Middle frontal gyrus (tissue), 1 donor: Measurements from ENCODE around the gene PSD2.

ENCODE experiments used
- DNase-seq: peaks from one replicate; pipeline ENCODE4 v3.0.0-alpha.2; 2015; ENCODE audit warnings: low spot score; ENCODE audit errors: extremely low spot score

PSD2 gene

DNA sequence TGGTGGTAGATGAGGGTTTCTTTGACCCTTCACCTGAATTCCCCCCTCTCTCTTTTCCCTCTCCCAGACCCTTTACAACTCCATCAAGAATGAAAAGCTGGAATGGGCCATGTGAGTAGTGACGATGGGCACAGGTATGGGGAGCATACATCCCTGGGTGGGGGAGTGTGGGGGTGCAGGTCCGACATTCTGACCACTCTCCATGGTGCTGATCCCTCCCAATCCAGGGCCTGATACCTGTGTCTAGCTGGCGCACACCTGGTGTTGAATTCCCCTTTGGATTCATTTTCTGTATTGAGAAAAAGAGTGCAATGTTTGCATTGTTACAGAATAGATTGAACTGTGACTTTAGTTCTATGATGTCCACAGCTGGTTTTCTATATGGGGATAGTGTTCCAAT lies 40.0 kb downstream of the PSD2 start:
- DNase-seq, result no peak

DNA sequence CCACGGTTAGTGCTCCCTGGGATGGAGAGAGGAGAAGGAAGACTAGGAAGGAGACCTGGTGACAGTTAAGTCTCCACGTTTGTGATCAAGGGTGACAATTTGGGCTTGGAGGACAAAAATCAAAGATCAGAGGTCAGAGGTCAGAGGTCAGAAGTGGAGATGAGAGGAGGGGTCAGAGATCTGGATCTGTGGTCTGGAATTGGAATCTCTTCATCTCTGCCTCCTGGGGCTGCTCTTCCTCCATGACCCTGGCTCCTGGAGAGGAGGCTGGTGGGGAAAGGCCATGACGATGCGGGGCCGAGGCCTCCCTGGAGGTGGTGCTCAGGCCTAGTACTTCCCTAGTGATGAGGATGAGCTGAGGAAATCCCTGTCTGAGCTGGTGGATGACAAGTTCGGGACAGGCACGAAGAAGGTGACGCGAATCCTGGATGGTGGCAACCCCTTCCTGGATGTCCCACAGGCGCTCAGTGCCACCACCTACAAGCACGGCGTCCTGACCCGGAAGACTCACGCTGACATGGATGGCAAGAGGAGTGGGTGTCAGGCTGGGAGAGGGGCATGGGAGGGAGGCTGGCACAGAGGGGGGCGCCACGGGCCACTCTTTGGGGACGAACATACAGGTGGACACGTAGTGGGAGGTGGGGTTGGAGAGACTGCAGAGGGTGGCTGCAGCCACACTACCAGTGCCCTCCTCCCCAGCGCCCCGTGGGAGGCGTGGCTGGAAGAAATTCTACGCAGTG lies 41.0 kb downstream of the PSD2 start:
- DNase-seq, result no peak

DNA sequence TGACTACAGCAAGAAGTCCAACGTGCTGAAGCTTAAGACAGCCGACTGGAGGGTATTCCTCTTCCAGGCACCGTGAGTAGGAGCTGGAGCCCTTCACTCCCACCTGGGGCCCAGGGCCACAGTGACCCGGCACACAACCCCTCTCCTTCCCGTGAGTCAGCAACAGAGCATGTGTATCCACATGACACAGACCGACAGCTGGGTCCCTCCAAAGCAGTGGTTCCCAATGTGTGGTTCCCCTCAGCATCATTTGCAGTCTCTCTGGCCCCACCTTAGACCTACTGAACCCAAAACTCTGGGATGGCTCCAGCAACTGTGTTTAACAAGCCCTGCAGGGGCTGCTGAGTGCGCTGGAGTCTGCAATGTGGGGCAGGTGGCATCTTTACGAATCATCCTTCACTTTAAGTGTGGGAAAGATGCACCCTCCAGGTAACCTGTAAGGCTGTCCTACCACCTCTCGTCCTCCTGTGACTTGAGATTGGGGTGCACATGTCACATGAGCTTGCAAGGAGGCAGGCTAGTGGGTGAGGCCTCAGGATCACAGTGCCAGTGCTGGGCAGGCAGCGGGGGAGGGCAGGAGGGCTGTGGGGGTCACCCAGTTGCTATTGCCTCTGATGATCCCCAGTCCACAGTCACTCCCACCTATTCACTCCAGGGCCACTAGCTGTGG lies 42.2 kb downstream of the PSD2 start:
- DNase-seq, result no peak

DNA sequence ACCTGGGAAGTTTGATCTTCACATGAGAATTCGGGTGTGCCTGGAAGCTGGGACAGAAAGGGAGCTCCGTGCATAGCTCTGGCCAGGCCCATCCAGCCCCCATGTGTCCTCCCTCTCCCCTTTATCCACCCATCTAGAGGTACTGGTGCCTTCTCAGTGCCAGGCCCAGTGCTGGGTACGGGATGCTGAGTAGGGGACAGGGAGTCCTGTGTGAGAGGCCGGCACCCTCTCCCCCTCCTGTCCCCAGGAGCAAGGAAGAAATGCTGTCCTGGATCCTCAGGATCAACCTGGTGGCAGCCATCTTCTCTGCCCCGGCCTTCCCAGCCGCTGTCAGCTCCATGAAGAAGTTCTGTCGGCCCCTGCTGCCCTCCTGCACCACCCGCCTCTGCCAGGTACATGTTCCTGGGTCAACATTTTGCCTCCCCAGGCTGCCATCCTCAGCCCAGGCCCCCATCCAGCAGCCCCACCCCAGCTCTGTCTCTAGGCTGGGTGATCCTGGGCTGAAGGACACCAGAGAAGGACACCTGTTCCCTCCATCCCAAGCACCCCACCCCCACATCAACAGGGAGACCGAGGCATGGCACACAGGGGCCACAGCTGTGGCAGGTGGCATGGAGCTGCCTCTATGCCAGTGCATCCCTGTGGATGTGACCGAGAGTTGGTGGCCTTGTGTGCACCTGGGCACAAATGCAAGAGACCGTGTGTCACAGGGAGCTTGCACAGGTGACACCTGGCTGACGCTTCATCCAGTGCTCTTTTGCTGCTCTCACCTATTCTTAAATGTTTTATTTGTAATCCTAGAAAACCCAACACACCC lies 43.0 kb downstream of the PSD2 start:
- DNase-seq, result no peak

DNA sequence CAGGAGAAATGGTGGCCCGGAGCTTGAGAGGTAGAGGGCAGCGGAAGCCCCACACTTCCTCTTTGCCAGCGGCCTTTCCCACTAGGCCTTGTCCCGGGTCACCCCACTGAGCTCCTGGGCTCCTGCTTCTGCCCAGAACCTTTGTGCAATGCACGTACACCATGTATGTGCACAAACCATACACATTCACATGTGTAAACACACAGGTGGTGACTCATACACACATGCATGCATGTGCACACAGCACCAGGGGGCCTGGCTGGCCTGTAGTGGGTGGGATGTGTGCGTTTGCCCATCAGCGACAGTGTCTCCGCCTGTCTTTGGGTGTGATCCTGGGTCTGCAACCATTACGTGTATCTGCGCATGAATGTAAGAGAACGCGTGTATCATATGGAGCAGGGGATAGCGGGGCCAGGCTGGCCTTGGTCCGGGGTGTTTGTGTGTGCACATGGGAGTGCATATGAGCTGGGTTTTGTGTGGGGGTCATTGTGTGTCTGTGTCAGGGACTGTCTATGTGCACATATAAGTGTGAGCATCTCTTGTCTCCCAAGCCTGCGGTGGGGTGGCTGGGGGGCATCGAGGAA lies 43.7 kb downstream of the PSD2 start:
- DNase-seq, result no peak

DNA sequence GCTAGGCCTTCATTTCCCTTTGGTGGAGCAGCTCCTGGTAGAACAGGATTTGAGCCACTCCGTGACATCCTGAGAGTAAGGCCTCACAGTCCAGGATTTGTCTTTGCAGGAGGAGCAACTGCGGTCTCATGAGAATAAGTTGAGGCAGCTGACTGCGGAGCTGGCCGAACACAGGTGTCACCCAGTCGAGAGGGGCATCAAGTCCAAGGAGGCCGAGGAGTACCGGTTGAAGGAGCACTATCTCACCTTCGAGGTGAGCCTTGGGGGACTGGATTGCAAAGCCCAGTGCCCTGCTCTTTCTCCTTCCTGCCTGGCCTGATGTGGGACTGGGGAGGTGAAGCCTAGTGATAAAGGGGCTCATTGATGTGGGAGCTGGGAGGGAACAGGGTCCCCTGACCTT lies 44.3 kb downstream of the PSD2 start:
- no peak for DNase-seq

DNA sequence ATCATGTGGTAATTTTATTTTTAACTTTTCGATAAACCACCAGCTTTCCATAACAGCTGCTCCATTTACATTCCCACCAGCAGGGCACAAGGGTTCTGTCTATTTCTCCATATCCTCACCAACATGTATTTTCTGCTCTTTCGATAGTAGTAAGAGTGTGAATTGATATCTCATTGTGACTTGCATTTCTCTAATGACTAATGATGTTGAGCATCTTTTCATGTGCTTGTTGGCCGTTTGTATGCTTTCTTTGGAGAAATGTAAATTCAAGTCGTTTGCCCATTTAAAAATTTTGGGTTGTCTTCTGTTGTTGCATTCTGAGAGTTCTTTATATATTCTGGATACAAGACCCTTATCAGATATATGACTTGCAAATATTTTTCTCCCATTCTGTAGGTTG lies 45.9 kb downstream of the PSD2 start:
- no peak for DNase-seq

DNA sequence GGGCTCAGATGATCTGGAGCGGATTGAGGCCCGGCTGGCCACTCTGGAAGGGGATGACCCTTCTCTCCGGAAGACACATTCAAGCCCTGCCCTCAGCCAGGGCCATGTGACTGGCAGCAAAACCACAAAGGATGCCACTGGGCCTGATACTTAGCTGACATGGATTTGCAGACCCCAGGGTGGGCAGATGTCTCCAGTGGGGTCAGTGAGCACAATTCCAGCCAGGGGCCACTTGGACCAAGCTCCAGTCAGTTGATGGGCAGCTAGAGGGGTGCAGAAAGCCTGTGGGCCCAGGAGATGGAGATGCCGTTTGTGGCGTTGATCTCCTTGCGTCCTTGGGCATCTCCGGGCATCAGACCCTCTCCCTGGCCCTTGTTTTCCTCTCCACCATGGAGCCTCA lies 46.7 kb downstream of the PSD2 start:
- DNase-seq, result no peak

DNA sequence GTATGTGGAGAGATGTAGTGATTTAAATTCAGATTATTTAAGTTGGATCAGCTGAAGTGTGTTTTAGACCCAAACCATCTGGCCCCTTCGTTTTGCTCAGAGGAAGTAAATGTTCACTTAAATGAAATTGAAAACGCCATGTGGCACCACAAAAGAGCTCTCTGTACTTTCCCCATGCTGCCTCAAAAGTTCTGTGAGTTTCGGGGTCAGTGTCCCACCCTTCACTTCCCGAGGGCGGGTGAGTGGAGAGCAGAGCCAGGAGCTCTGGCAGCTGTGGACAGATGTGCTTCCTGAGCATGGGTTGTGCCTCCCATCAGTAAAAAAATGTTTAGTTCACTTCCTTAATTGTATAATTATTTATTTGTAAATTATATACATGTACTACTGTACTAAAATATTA lies 48.4 kb downstream of the PSD2 start:
- DNase-seq, result no peak

DNA sequence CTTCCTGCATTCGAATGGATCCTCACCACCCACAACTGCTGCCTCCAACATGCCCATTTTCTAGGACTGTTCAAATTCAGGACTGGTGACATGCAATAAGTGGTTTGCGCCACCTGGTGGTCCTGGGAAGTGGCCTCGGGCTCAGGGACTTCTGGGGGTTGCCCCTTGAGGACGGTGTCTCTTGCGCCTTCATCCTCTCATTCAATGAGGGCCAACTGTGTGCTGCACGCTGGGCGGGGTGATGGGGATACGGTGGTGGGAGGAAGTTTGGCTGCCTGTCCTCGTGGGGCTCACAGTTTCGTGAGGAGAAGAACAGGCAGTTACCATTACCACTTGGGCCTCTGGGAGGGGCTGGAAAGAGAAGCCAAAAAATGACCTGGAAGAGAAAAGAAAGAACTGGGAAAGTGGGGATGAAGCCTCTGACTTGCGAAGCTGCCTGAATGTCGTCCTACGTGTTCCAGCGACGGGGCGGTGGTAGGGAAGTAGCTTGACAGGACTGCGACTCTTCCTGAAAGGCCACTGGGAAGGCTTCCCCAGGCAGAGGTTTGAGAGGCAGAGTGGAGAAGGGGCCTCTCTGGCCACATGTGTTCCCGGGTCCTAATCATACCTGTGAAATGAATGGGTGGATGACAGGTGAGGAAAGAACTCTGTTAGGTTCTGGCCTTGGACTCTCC lies 49.0 kb downstream of the PSD2 start:
- DNase-seq, result peak; percentile 53

DNA sequence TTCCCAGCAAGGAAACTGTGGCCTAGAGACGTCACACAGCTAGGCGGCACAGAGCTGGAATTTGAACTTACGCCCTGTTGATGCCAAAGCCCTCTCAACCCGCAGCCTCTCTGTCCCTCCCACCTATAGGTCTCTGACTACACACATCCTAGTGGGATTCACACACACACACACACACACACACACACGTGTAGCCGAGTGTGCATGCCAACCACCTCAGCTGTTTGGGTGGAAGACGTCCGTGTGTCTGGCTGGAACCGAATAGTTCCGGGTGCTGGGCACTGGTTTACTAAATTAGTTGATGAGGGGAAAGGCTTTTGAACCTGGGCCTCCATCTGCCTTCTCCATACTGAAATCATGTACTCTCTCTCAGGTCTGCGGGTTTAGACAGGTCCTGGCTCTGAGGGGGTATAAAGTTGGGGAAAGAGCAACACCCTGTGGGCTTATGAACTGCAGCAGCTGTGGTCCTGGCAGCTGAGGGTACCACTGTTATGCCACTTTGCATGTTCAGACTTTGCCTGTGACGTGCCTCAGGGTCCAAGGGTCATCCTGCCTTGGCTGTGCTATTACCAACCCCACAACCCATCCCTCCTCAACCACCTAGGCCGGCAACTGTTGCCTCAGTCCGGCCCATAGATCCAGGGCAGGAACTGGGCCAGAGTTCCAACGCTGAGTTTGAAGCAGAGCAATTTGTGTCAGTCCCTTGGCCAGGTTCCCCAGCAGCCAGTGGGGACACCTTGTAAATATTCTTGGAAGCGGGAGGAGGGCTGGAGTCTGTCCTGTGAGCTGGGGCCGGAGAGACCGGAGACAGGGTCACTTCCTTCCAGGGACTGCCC lies 50.5 kb downstream of the PSD2 start:
- peak; percentile 25 for DNase-seq

DNA sequence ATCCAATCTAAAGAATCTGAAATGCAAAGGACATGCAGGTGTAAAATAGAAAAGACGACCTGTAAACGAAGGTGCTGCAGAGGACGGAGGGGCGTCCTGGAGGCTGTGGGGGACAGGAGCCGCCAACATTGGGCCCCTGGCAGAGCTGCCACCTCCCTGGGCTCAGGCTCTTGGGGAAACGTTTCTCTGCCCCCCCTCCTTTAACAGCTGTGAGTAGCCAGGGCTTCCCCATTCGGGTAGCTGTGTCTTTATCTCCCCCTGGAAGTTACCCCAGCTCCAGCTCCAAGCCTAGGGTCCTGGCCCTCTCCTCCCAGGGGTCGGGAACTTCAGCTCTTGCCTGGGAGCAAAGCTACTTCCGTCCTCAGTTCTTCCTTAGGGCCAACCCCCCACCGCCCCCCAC lies 51.5 kb downstream of the PSD2 start:
- DNase-seq, result no peak

DNA sequence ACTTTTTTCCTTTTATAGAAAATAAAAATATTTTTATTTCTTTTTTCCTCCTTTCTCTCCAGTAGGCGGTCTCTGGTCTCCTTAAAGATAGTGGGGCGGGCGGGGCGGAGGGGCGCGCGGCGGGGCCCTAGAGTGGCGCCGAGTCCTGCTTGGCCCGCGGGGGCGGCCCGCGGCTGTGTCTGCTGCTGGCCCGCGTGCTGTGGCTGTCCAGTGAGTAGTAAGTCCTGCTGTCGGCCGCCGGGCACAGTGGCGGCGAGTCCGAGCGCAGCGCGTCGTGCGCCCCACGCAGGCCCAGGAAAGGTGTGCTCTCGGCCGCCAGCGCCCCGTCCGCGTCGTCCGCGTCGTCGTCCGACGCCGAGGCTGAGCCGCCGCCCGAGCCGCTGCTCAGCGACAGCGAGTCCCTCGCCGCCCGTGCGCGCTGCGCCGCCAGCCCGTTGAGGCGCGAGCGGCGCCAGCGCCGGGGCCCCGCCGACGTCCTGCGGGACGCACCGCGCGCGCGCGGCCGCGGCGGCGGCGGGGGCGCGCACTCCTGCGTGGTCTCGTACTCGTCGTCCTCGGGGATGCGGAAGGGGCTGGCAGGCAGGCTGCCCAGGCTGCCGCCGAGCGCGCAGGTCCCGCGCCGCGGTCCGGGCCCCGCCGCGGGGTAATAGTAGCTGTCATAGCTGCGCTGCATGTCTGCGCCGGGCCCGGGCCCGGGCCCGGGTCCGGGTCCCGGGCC lies 52.3 kb downstream of the PSD2 start:
- DNase-seq, result peak; percentile 11

DNA sequence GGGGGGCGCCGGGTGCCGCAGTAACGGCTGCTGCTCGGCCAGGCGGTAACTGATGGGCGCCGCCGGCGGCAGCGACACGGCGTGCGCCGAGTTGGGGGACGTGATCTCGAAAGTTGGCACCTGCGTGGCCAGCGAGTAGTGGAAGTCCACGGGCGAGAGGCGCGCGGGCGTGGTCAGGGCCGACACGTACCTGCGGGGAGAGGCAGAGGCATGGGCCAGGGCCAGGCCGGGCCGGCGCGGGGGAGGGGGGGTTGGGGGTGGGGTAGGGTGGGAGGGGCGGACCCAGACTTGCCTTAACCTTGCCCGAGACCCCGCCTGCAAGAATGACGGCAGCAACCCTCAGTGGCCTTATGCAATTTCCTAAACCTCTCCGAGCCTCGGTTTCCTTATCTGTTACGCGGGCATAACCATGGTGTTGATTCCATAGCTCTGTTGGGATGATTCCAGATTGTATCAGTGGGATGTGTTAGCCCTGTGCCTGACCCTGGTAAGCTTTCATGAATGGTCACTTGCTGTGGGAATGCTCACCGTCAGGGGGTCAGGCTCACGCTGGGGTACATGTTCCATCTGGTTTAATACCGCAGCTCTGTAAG lies 53.0 kb downstream of the PSD2 start:
- DNase-seq, result no peak

DNA sequence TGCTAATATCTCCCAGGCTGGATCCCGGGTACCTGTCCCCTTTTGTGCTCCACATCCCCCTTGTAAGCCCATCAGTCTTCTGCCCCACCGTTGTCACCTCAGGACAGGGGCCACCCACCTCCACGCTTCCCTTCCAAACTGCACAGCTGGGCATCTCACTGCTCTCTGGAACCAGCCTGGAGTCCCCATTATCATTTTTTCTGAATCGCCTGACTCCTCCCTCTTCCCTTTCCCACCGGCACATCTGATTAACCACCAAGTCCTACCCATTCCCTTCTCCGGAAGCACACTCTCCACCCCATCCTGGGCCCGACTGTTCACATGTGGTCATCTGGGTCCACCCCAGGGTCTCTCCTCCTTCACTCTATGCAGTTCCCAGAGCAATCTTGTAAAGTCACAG lies 53.9 kb downstream of the PSD2 start:
- no peak for DNase-seq

DNA sequence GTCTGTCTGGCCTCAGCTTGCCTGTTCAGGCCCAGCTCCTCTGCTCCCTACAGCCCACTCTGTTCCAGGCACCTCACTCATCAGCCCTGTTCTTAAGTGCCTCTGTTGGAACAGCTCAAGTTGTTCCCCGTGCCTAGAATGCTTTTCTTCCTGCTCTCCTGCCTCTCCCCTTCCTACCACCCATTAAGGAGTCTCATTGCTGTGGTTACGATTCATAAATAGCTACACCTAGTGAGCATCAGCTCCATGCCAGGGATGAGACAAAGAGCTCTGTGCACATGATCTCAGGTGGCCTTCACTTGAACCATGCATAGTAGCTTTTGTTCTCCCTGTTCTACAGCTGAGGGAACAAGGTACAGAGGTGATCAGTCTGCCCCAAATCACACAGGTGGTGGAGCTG lies 54.3 kb downstream of the PSD2 start:
- DNase-seq, result no peak

DNA sequence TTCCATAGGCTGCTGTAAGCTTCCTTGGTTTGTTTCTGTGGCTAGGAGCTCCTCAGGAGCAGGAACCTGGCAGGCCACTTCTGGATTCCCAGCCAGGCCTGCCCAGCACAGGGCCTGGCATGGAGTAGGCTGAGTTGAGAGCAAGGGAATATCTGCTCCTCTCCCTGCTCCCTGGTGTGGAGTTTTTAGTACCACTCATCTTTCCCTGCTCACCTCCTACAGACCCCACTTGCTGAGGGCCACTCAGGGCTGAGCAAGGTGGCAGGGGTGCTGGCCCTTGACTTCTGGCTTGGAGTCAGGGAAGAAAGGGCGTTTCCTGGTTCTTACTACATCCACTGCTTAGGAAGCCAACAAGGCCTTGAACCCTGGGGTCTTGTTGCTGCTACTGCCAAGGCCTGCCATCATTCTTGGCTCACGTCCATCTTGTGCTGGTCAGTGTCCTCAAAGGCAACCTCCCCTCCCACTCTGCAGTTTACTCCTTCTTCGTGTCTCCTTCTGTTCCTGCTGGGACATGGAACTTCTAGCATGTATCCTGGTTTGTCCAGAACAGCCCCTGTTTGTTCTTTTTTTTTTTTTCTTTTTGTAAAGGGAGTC lies 54.9 kb downstream of the PSD2 start:
- no peak for DNase-seq

DNA sequence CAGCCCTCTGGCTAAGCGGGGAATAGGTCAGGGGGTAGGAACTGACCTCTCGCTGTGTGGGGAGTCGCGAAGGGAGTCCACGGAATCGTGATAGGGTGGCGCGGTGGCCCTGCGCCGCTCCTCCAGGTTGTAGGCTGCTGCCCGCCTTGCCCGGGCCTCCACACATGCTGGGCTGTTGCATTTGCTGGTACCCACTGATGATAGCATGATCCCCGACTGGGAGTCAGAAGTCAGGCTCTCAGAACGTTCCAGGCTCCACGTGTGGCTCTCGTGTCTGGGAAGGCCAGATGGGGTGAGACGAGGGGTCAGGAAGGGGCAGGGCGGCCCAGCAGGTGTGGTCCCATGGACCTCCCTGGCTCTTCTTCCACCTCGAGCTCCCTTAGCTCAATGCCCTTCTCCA lies 56.0 kb downstream of the PSD2 start:
- no peak for DNase-seq

DNA sequence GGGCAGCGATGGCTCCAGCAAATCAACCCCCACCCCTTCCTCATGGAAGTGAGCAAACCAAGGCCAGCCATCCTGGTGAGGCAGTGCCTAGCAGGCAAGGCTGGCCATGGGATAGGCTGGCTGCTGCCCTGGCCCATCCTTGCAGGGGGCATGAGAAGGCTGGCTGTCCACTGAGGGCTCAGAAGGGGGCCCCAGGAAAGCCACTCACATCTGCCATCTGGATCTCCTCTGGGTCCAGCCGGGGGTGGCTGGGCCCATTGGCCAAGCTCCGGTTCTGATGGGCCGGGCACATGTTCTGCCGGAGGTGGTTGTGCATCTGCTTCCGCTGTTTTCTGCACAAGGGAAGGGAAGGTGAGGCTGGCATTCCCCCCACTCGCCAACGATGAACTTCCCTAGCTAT lies 57.1 kb downstream of the PSD2 start:
- DNase-seq, result no peak
